NB4 (cell line): Measurements from ENCODE around the gene TMIE.

Experiments
- DNase-seq: peaks from one replicate; pipeline ENCODE4 v3.0.0; 2010; ENCODE audit warnings: low read depth
- H3K4me3 ChIP-seq: one replicate; pipeline ENCODE4 v1.5.1; 2011; ENCODE audit warnings: mild to moderate bottlenecking, low read depth, low read length, moderate library complexity
- CTCF ChIP-seq: IDR thresholded peaks from one replicate; pipeline ENCODE4 v1.5.1; 2012; ENCODE audit warnings: low read depth, low read length
- MYC ChIP-seq: IDR thresholded peaks from 2 replicates; pipeline ENCODE4 v1.6.1; 2011; ENCODE audit warnings: low read depth, low read length
- POLR2A ChIP-seq: IDR thresholded peaks from 2 replicates; pipeline ENCODE4 v1.6.1; 2011; ENCODE audit warnings: mild to moderate bottlenecking; ENCODE audit not compliant: insufficient read length; ENCODE audit errors: extremely low read depth
- TF ChIP-seq, protein P1 (sequence below): IDR thresholded peaks from 2 replicates; pipeline ENCODE4 v1.6.1; 2011; ENCODE audit warnings: low read depth, low read length

TMIE gene

DNA sequence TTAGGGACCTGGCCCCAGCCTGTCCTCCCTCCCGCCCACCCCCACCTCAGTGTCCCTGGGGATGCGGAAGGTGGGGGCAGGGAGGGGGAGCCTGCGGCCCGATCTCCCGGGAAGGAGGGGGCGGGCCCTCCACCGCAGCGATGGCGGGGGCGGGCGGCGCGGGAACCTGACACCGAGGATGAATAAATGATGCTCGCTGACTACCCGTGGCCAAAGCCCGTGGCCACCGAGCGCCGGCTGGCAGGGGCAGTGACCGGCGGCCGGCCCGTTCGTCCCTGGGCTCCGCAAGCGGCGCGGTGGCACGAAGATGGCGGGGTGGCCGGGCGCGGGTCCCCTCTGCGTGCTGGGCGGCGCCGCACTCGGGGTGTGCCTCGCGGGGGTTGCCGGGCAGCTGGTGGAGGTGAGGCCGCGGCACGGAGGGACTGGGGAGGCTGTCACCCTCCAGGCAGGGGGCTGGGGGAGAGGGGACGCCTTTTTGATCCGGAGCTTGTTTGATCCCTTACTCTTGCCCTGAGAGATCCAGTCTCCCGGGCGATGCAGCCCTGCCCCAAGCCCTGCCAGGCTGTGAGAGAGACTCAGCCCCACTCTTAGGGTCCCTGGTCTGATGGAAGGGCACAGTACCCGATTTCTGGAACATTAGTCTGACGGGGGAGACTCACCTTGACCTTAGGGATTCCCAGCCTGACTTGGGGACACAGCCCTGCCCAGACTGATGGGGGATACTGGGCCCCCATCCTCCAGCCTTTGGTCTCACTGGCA, at the start of gene TMIE:
TMIE (plus strand) TSS at position 212 of the 759 bp plus-strand sequence; CDS start at position 308, 96 bp downstream.
- no peak for DNase-seq
- no peak within 1 kb of the TSS for H3K4me3 ChIP-seq
- TF ChIP-seq, protein P1, sequence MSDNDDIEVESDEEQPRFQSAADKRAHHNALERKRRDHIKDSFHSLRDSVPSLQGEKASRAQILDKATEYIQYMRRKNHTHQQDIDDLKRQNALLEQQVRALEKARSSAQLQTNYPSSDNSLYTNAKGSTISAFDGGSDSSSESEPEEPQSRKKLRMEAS: no peak
- TF ChIP-seq CTCF (no peak), MYC (no peak)

- no peak for DNase-seq
- TF ChIP-seq, protein P1: no peak
- TF ChIP-seq MYC (no peak), POLR2A (no peak), CTCF (no peak)
- H3K4me3 ChIP-seq: no peak overlapping the region
Measured at GRCh38 chr3:46655271-46655670, 45.9 kb upstream of the TMIE start.

- H3K4me3 ChIP-seq: no peak overlapping the region
Measured at GRCh38 chr3:46656778-46657556, 44.2 kb upstream of the TMIE start.

DNA sequence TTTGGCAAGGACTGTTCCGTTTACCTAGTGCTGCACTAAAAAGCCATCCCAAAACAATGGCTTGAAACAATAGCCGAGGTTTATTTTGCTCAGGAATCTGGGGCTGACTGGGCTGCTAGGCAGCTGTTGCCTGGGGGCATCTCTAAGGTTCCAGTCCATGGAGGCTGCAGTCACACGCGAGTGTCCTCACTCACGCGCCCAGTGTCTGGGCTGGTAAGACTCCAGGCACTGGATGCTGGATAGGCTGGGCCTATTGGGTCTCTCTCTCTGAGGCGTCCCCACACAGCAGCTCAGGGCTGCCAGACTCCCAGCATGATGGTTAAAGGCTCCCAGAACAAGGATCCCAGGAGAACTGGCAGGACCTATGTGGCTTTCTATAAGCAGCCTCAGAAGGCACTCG, 41.9 kb upstream of the TMIE start:
- no peak overlapping the region for H3K4me3 ChIP-seq
- DNase-seq: no peak
- TF ChIP-seq MYC: no peak
- no peak for TF ChIP-seq CTCF
- TF ChIP-seq, protein P1: no peak
- TF ChIP-seq POLR2A: no peak

More at GRCh38 chr3:46656778-46657556, 44.2 kb upstream of the TMIE start:
- no peak for DNase-seq
- TF ChIP-seq, protein P1: no peak
- TF ChIP-seq MYC (no peak), POLR2A (no peak), CTCF (no peak)

DNA sequence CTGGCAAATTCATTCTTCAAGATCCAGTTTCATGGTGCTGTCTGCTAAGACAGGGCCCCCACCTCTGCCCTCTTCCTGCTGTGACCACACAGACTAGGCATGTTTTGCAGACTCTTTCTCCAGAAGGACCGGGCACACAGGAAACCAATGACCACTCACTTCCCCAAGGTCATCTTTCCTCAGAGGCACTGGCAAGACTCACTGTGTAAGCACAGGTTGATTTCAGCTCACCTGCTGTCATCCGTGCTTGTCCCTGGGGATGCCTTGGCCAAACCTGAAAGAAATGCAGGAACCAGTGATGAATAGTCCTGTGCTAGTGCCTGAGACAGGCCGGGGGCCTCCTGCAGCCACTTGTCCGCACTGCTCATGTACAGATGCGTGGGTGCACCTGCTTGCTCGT, 41.2 kb upstream of the TMIE start:
- no peak overlapping the region for H3K4me3 ChIP-seq
- DNase-seq: no peak
- TF ChIP-seq CTCF: no peak
- TF ChIP-seq MYC: no peak
- no peak for TF ChIP-seq POLR2A
- TF ChIP-seq, protein P1: no peak
